B cell (primary cell): Measurements from ENCODE around the gene ZNRF2.
"Not testable (repeated sequence)": the region's sequence is repeated elsewhere in the genome, so short reads cannot be mapped to it uniquely, and the experiment has no call there.

ENCODE experiments used
- EZH2 ChIP-seq: IDR thresholded peaks from 2 replicates; pipeline ENCODE4 v1.6.1; 2012; ENCODE audit warnings: borderline replicate concordance, low read depth, mild to moderate bottlenecking, moderate library complexity, low read length; ENCODE audit not compliant: insufficient read depth, poor library complexity, severe bottlenecking
- TF ChIP-seq, protein P1 (sequence below): fragments of 200-600 bp; IDR thresholded peaks from one replicate; pipeline ENCODE4 v1.8.0; 2022; ENCODE audit warnings: antibody characterized with exemption, mild to moderate bottlenecking

- TF ChIP-seq, protein P1, sequence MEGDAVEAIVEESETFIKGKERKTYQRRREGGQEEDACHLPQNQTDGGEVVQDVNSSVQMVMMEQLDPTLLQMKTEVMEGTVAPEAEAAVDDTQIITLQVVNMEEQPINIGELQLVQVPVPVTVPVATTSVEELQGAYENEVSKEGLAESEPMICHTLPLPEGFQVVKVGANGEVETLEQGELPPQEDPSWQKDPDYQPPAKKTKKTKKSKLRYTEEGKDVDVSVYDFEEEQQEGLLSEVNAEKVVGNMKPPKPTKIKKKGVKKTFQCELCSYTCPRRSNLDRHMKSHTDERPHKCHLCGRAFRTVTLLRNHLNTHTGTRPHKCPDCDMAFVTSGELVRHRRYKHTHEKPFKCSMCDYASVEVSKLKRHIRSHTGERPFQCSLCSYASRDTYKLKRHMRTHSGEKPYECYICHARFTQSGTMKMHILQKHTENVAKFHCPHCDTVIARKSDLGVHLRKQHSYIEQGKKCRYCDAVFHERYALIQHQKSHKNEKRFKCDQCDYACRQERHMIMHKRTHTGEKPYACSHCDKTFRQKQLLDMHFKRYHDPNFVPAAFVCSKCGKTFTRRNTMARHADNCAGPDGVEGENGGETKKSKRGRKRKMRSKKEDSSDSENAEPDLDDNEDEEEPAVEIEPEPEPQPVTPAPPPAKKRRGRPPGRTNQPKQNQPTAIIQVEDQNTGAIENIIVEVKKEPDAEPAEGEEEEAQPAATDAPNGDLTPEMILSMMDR, result not testable (repeated sequence)
- not testable (repeated sequence) for TF ChIP-seq EZH2
Observed at GRCh38 chr7:30298409-30298808, 14.0 kb downstream of the ZNRF2 start.
